ENCODE data around the gene LIPT2.

The LIPT2 gene

GRCh38 chr11:74447720-74448119, 45.8 kb downstream of the LIPT2 start:
- H3K4me3 ChIP-seq (ENCODE audit: low read length) = no peak overlapping the region
- no peak for DNase-seq (ENCODE audit: low read depth)
- H3K9me3 ChIP-seq (ENCODE audit: control insufficient read depth, low read length) = no peaks in the 10 kb centered on the region
- no peaks in the 10 kb centered on the region for H3K36me3 ChIP-seq (ENCODE audit: control insufficient read depth, insufficient read depth, low read length, severe bottlenecking)
- H3K4me1 ChIP-seq (ENCODE audit: control insufficient read depth, insufficient read depth, low read length) = no peaks in the 10 kb centered on the region
- no peak overlapping the region for H3K9ac ChIP-seq (ENCODE audit: low read length)
- peaks cover 3% of the 10 kb centered on the region for H3K27me3 ChIP-seq (replicated peaks; ENCODE audit: control insufficient read depth, insufficient read depth, low read length)

DNA sequence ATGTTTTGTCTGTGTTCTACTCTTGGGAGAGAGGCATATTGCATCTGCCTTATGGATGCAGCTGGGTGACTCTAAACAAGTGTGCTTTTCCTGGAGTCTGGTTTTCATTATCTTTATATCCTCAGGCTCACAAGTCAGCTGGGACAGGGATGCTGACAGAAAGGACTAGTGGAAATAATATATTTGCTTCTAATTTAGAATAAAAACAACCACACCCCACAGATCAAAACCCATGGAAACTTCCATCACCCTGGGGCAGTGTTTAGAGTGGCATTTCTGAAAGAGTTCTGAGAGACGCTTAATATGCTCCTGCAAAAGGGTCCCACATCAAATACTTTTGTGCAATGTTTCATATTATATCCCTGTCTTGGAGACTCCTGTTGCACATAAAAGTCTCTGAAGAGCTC, 47.0 kb downstream of the LIPT2 start:
- H3K4me1 ChIP-seq (ENCODE audit: control insufficient read depth, insufficient read depth, low read length) = no peaks in the 10 kb centered on the region
- peak; percentile 82 for DNase-seq (ENCODE audit: low read depth)
- no peaks in the 10 kb centered on the region for H3K36me3 ChIP-seq (ENCODE audit: control insufficient read depth, insufficient read depth, low read length, severe bottlenecking)
- no peak overlapping the region for H3K9ac ChIP-seq (ENCODE audit: low read length)
- H3K9me3 ChIP-seq (ENCODE audit: control insufficient read depth, low read length) = no peaks in the 10 kb centered on the region
- no peak overlapping the region for H3K4me3 ChIP-seq (ENCODE audit: low read length)
- peaks cover 3% of the 10 kb centered on the region for H3K27me3 ChIP-seq (replicated peaks; ENCODE audit: control insufficient read depth, insufficient read depth, low read length)

DNA sequence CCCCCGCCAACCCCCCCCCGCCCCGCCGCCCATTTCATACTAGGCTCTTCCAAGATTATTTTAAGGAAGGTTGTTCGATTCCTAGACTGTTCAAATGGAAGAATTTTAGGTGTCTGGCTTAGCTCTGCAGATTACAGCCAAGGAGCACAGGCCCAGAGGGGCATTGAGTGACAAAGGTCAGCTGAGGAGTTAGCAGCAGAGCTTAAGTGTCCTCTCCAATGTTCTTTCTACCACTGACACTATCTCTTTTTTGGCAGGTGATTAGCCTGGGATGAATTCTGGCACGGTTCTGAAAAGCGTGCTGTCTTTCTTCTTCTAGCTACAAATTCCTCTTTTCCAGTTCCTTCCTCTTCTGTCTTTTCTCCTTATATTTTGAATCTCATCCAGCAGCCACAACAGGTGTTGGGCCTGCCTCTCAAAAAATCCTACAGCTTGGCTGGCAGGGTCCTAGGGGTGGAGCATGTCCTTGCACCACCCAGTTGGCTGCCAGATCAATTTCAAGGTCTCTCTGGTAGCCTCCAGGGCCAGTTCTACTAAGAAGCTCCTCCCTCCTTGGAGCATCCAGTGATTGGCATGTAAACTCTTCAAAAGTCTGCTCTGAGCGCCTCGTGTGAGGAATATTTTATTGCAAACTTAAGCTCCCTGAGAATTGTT, 49.2 kb downstream of the LIPT2 start:
- H3K4me3 ChIP-seq (ENCODE audit: low read length) = no peak overlapping the region
- no peaks in the 10 kb centered on the region for H3K36me3 ChIP-seq (ENCODE audit: control insufficient read depth, insufficient read depth, low read length, severe bottlenecking)
- no peaks in the 10 kb centered on the region for H3K9me3 ChIP-seq (ENCODE audit: control insufficient read depth, low read length)
- DNase-seq (ENCODE audit: low read depth) = no peak
- H3K4me1 ChIP-seq (ENCODE audit: control insufficient read depth, insufficient read depth, low read length) = no peaks in the 10 kb centered on the region
- H3K27me3 ChIP-seq (replicated peaks; ENCODE audit: control insufficient read depth, insufficient read depth, low read length) = peaks cover 7% of the 10 kb centered on the region
- no peak overlapping the region for H3K9ac ChIP-seq (ENCODE audit: low read length)

DNA sequence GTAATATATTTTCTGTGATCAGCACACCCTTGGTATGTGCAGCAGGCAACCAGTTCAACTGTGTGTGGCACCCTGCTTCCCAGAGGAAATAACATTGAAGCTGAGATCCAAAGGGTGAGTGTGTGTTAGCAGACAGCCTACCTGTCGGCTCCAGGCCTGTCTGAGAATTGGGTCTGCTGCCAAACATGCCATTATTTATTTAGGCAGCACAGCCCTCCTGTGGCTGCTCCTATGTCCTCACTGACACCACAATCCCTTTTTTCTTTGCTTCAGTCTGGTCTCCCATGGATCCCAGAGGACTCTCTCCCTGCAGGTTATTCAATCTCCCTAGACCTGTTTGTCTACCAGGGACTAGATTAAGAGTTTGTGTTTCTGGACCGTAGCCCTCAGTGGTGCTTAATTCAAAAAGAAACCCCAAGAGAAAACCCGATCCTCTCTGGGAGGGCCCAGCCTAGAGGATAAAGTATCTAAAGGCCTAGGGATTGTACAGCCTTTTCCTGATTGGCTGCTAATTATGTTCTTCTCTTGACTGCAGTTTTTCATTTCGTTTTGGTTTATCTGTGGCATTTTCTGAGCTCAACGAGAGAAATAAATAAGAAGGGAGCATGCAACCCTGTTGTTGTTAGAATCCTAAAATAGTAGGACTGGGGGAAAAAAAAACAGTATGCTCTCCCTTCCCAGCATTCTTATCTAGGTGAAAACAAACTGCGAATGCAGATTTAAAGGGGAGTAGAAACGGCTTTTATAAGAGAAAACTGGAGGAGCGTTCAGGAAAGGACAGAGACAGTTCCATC, 50.3 kb downstream of the LIPT2 start:
- no peaks in the 10 kb centered on the region for H3K4me1 ChIP-seq (ENCODE audit: control insufficient read depth, insufficient read depth, low read length)
- H3K4me3 ChIP-seq (ENCODE audit: low read length) = no peak overlapping the region
- no peaks in the 10 kb centered on the region for H3K36me3 ChIP-seq (ENCODE audit: control insufficient read depth, insufficient read depth, low read length, severe bottlenecking)
- no peaks in the 10 kb centered on the region for H3K9me3 ChIP-seq (ENCODE audit: control insufficient read depth, low read length)
- H3K9ac ChIP-seq (ENCODE audit: low read length) = no peak overlapping the region
- DNase-seq (ENCODE audit: low read depth) = peak; percentile 51
- peaks cover 7% of the 10 kb centered on the region for H3K27me3 ChIP-seq (replicated peaks; ENCODE audit: control insufficient read depth, insufficient read depth, low read length)

- peaks cover 7% of the 10 kb centered on the region for H3K27me3 ChIP-seq (replicated peaks; ENCODE audit: control insufficient read depth, insufficient read depth, low read length)
- H3K4me1 ChIP-seq (ENCODE audit: control insufficient read depth, insufficient read depth, low read length) = no peaks in the 10 kb centered on the region
- no peak for DNase-seq (ENCODE audit: low read depth)
- no peaks in the 10 kb centered on the region for H3K36me3 ChIP-seq (ENCODE audit: control insufficient read depth, insufficient read depth, low read length, severe bottlenecking)
- H3K9ac ChIP-seq (ENCODE audit: low read length) = no peak overlapping the region
- H3K9me3 ChIP-seq (ENCODE audit: control insufficient read depth, low read length) = no peaks in the 10 kb centered on the region
- H3K4me3 ChIP-seq (ENCODE audit: low read length) = no peak overlapping the region
Observed at GRCh38 chr11:74442636-74443035, 50.9 kb downstream of the LIPT2 start.

Data from adipocyte (in vitro differentiated cells).